Trophoblast cell (in vitro differentiated cells and primary cell): ENCODE measurements around the gene CFDP1.

ENCODE experiments used
- DNase-seq, 2 donors: peaks; one replicate each; pipeline ENCODE4 v3.0.0-alpha.2; 2016
- H2AFZ ChIP-seq: 2 replicates; pipeline ENCODE4 v1.6.1; 2013; ENCODE audit warnings: low read length, moderate library complexity, mild to moderate bottlenecking; ENCODE audit not compliant: insufficient read depth, poor library complexity
- H2AK5ac ChIP-seq: 2 replicates; pipeline ENCODE4 v1.6.1; 2013; ENCODE audit warnings: mild to moderate bottlenecking, low read length
- H2BK120ac ChIP-seq: 2 replicates; pipeline ENCODE4 v1.6.1; 2013; ENCODE audit warnings: low read length, mild to moderate bottlenecking, moderate library complexity; ENCODE audit not compliant: insufficient read depth, poor library complexity
- H2BK12ac ChIP-seq: 2 replicates; pipeline ENCODE4 v1.6.1; 2013; ENCODE audit warnings: mild to moderate bottlenecking, low read length, moderate library complexity
- H2BK5ac ChIP-seq: 2 replicates; pipeline ENCODE4 v1.6.1; 2013; ENCODE audit warnings: low read length, low read depth, moderate library complexity, mild to moderate bottlenecking; ENCODE audit not compliant: poor library complexity
- H3K14ac ChIP-seq: 2 replicates; pipeline ENCODE4 v1.6.1; 2013; ENCODE audit warnings: mild to moderate bottlenecking, low read length
- H3K18ac ChIP-seq: 2 replicates; pipeline ENCODE4 v1.6.1; 2013; ENCODE audit warnings: mild to moderate bottlenecking, low read length
- H3K23ac ChIP-seq: 2 replicates; pipeline ENCODE4 v1.6.1; 2013; ENCODE audit warnings: low read length
- H3K27ac ChIP-seq: 2 replicates; pipeline ENCODE4 v1.5.1; 2013; ENCODE audit warnings: low read depth, mild to moderate bottlenecking, inconsistent platforms, low read length, moderate library complexity
- H3K27me3 ChIP-seq: 2 replicates; pipeline ENCODE4 v1.6.1; 2013; ENCODE audit warnings: inconsistent platforms, mild to moderate bottlenecking, low read length, moderate library complexity; ENCODE audit not compliant: insufficient read depth
- H3K36me3 ChIP-seq, 2 experiments: 1 replicate in 1 of 2; 2 replicates in 1 of 2; pipeline ENCODE4 v1.6.1; 2013; ENCODE audit warnings: low read length in 2 of 2, mild to moderate bottlenecking in 2 of 2, moderate library complexity in 1 of 2; ENCODE audit not compliant: insufficient read depth in 2 of 2, control insufficient read depth in 1 of 2
- H3K4ac ChIP-seq: 2 replicates; pipeline ENCODE4 v1.6.1; 2013; ENCODE audit warnings: low read depth, mild to moderate bottlenecking, low read length, moderate library complexity
- H3K4me1 ChIP-seq, 2 experiments: 1 replicate in 1 of 2; 2 replicates in 1 of 2; pipeline ENCODE4 v1.6.1; 2013; ENCODE audit warnings: low read length in 2 of 2, mild to moderate bottlenecking in 2 of 2, moderate library complexity in 1 of 2; ENCODE audit not compliant: insufficient read depth in 2 of 2, control insufficient read depth in 1 of 2
- H3K4me2 ChIP-seq: 2 replicates; pipeline ENCODE4 v1.6.1; 2013; ENCODE audit warnings: inconsistent platforms, mild to moderate bottlenecking, low read length, moderate library complexity
- H3K4me3 ChIP-seq: 2 replicates; pipeline ENCODE4 v1.5.1; 2013; ENCODE audit warnings: mild to moderate bottlenecking, low read depth, low read length, inconsistent platforms
- H3K79me1 ChIP-seq: one replicate; pipeline ENCODE4 v1.6.1; 2013; ENCODE audit warnings: low read length
- H3K79me2 ChIP-seq: 2 replicates; pipeline ENCODE4 v1.6.1; 2013; ENCODE audit warnings: low read length, mild to moderate bottlenecking; ENCODE audit not compliant: control insufficient read depth, insufficient read depth, poor library complexity
- H3K9ac ChIP-seq: 2 replicates; pipeline ENCODE4 v1.6.1; 2013; ENCODE audit warnings: mild to moderate bottlenecking, low read length
- H3K9me3 ChIP-seq: 2 replicates; pipeline ENCODE4 v1.6.1; 2013; ENCODE audit warnings: low read depth, mild to moderate bottlenecking, control low read depth, inconsistent platforms, low read length; ENCODE audit not compliant: insufficient read depth
- H4K12ac ChIP-seq: 2 replicates; pipeline ENCODE4 v1.6.1; 2013; ENCODE audit warnings: low read depth, mild to moderate bottlenecking, low read length, moderate library complexity
- H4K8ac ChIP-seq: 2 replicates; pipeline ENCODE4 v1.6.1; 2013; ENCODE audit warnings: low read depth, mild to moderate bottlenecking, low read length, moderate library complexity
- H4K91ac ChIP-seq: one replicate; pipeline ENCODE4 v1.6.1; 2013; ENCODE audit warnings: low read depth, mild to moderate bottlenecking, low read length, moderate library complexity
- WGBS: extraction: QIAGEN DNeasy Blood & Tissue Kit; methylation state at CpG from one replicate; pipeline ENCODE4 v1.1.7; 2013; ENCODE audit warnings: missing lambda C conversion rate; ENCODE audit not compliant: insufficient read length, insufficient coverage; ENCODE audit errors: extremely low coverage; 5-methylcytosine and 5-hydroxymethylcytosine counted together

CFDP1 gene

DNA sequence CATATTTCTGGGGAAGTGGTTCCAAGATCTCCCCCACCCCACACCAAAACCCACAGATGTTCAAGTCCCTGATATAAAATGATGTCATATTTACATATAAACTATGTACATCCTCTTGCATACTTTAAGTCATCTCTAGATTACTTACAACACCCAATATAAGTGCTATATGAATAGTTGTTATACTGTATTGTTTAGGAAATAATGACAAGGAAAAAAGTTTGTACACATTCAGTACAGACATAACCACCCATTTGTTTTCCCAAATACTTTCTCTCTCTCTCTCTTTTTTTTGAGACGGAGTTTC is 11.5 kb downstream of the CFDP1 start:
- Histone ChIP-seq H4K91ac (no peak overlapping the region), H3K27me3 (no peaks in the 10 kb centered on the region), H3K4me2 (no peak overlapping the region), H3K4ac (peak overlapping the region; percentile 89), H3K23ac (no peak overlapping the region), H2AFZ (no peak overlapping the region), H4K12ac (no peak overlapping the region), H3K27ac (no peak overlapping the region), H3K18ac (no peak overlapping the region), H2AK5ac (no peak overlapping the region), H3K79me2 (peaks cover 2% of the 10 kb centered on the region), H3K36me3 (no peaks in the 10 kb centered on the region), H2BK5ac (no peak overlapping the region), H3K79me1 (peaks cover 1% of the 10 kb centered on the region), H4K8ac (no peak overlapping the region), H3K14ac (no peak overlapping the region), H3K4me1 (peaks cover 0 to 3% of the 10 kb centered on the region in 2 experiments), H2BK12ac (no peak overlapping the region), H2BK120ac (no peak overlapping the region), H3K9me3 (no peaks in the 10 kb centered on the region), H3K4me3 (no peak overlapping the region), H3K9ac (no peak overlapping the region)
- DNase-seq = no peak
- WGBS = no CpG with 5 or more reads among the region's 1 CpG

DNA sequence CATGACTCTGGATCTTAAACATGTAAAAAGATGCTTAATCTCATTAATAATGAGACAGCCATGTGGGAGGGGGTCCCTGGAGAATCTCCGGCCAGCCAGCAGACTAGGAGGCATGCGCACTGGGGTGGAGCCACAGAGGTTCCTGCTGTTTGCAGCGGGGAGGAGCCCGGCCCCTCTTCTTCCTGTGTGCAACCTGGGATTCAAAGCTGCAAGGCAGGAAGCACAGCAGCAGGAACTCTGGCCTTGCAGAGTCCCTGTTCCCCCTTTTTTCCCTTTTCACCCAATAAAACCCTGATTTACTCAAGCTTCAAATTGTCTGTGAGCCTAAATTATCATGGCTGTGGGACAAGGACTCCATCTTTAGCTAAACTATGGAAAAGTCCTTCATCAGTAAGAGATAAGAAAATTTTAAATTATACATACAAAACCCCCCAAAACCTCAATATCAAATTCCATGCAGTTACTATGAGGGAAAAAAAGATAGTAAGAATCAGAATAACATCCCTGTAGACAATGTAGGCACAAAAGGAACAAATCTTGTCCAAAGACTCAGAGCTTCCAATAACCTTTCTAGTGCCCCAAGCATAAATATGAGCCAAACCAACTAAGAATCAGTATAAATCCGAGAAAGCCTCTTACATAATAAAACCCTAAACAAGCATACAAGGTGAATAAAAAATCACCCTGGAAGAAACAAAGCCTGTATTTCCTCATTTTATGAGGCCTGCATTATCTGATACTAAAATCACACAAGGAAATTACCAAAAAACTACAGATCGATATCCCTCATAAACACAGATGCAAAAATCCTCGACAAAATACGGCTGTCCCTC is 12.1 kb downstream of the CFDP1 start:
- Histone ChIP-seq H3K4me2 (peak overlapping the region; percentile 49), H3K27ac (no peak overlapping the region), H2AFZ (no peak overlapping the region), H3K4ac (peak overlapping the region; percentile 89), H3K23ac (no peak overlapping the region), H3K4me3 (no peak overlapping the region), H2BK5ac (no peak overlapping the region), H3K79me2 (peaks cover 2% of the 10 kb centered on the region), H4K8ac (peak overlapping the region; percentile 46), H2AK5ac (no peak overlapping the region), H3K36me3 (no peaks in the 10 kb centered on the region), H4K91ac (no peak overlapping the region), H3K14ac (no peak overlapping the region), H3K9ac (no peak overlapping the region), H2BK120ac (no peak overlapping the region), H3K27me3 (no peaks in the 10 kb centered on the region), H4K12ac (no peak overlapping the region), H3K18ac (no peak overlapping the region), H3K79me1 (peaks cover 1% of the 10 kb centered on the region), H3K4me1 (peaks cover 0 to 3% of the 10 kb centered on the region in 2 experiments), H3K9me3 (no peaks in the 10 kb centered on the region), H2BK12ac (no peak overlapping the region)
- no CpG with 5 or more reads among the region's 8 CpGs for WGBS
- DNase-seq = peak in 1 of 2 donors; percentile 30

GRCh38 chr16:75416904-75417565 is 16.3 kb downstream of the CFDP1 start:
- Histone ChIP-seq H2BK5ac (no peak overlapping the region), H3K36me3 (peaks cover 5 to 6% of the 10 kb centered on the region in 2 experiments), H3K27me3 (no peaks in the 10 kb centered on the region), H2BK120ac (no peak overlapping the region), H4K8ac (no peak overlapping the region), H3K27ac (no peak overlapping the region), H3K18ac (no peak overlapping the region), H4K12ac (no peak overlapping the region), H3K4me1 (peaks cover 0 to 3% of the 10 kb centered on the region in 2 experiments), H3K9ac (no peak overlapping the region), H3K4me3 (no peak overlapping the region), H4K91ac (no peak overlapping the region), H3K4me2 (no peak overlapping the region), H2BK12ac (no peak overlapping the region), H3K9me3 (no peaks in the 10 kb centered on the region), H3K14ac (no peak overlapping the region), H3K23ac (no peak overlapping the region), H2AFZ (no peak overlapping the region), H3K79me2 (peaks cover 2% of the 10 kb centered on the region), H3K4ac (no peak overlapping the region), H3K79me1 (peaks cover 1% of the 10 kb centered on the region), H2AK5ac (no peak overlapping the region)
- peak in 1 of 2 donors; percentile 45 for DNase-seq
- WGBS = no CpG with 5 or more reads among the region's 2 CpGs

DNA sequence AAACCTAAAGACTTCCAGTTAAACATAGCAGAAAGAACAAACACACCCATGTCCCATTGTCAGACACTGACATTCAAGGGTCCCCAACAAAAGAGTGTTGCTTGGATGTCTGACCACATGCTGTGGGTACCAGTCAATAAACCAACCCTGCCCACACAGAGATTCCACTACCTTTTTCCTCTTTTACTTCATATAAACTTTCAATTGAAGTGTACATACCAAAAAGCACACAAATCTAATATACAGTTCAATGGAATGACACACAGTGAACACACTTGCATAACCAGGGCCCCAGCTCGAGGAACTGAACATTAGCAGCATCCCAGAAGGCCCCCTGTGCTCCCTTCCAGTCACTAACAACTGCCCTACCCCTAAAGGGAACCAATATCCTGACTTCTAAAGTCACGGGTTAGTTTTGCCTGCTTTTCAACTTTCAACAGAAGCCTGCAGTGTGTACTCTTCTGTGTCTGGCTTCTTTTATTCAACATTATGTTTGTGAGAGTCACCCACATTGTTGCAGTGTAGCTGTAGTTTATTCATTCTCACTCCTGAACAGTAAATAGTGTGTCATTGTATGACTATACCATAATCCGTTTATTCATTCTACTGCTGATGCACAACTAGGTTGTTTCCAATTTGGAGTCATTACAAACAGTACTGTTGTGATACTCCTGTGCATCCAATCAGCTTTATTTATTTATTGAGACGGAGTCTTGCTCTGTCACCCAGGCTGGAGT is 18.0 kb downstream of the CFDP1 start:
- Histone ChIP-seq H3K79me1 (peaks cover 1% of the 10 kb centered on the region), H2AFZ (no peak overlapping the region), H4K8ac (no peak overlapping the region), H3K9ac (no peak overlapping the region), H3K27ac (no peak overlapping the region), H2BK12ac (no peak overlapping the region), H3K4ac (no peak overlapping the region), H3K4me1 (peaks cover 0 to 3% of the 10 kb centered on the region in 2 experiments), H3K27me3 (no peaks in the 10 kb centered on the region), H2AK5ac (no peak overlapping the region), H3K9me3 (no peaks in the 10 kb centered on the region), H3K79me2 (peaks cover 2% of the 10 kb centered on the region), H3K18ac (no peak overlapping the region), H4K91ac (no peak overlapping the region), H3K4me2 (no peak overlapping the region), H3K23ac (no peak overlapping the region), H3K14ac (no peak overlapping the region), H2BK5ac (no peak overlapping the region), H4K12ac (no peak overlapping the region), H2BK120ac (no peak overlapping the region), H3K4me3 (no peak overlapping the region), H3K36me3 (peaks cover 12 to 13% of the 10 kb centered on the region in 2 experiments)
- WGBS = no CpG with 5 or more reads among the region's 4 CpGs
- no peak for DNase-seq
